HepG2 (cell line): ENCODE measurements around the gene KCNQ5.

Experiments used
- CC2D1A ChIP-seq: sonication (generic); formaldehyde crosslinking; IDR thresholded peaks from 2 replicates; pipeline ENCODE4 v1.8.1; 2023; ENCODE audit warnings: mild to moderate bottlenecking, missing genetic modification reagents
- CEBPB ChIP-seq: IDR thresholded peaks from 2 replicates; pipeline ENCODE4 v1.6.1; 2011; ENCODE audit warnings: low read depth, low read length, improper control_type of control experiment, borderline replicate concordance
- EP300 ChIP-seq, 3 experiments: sonication (generic) in 1 of 3; formaldehyde crosslinking in 1 of 3; IDR thresholded peaks; 2 replicates each; pipeline versions ENCODE4 v1.5.1 to v1.6.1; 2011 to 2020; ENCODE audit warnings: low read depth in 2 of 3, low read length in 2 of 3, borderline replicate concordance in 1 of 3, improper control_type of control experiment in 1 of 3, mild to moderate bottlenecking in 1 of 3, missing genetic modification reagents in 1 of 3, moderate library complexity in 1 of 3
- EZH2 ChIP-seq: conservative IDR thresholded peaks from 2 replicates; pipeline ENCODE4 v1.6.1; 2012; ENCODE audit warnings: mild to moderate bottlenecking, low read depth, low read length, moderate library complexity
- TEAD2 ChIP-seq: sonication (generic); formaldehyde crosslinking; IDR thresholded peaks from 2 replicates; pipeline ENCODE4 v1.9.0; 2021; ENCODE audit warnings: missing genetic modification reagents
- TF ChIP-seq, protein P1 (sequence below): sonication (generic); formaldehyde crosslinking; IDR thresholded peaks from 2 replicates; pipeline ENCODE4 v1.5.0; 2020; ENCODE audit warnings: missing genetic modification reagents, mild to moderate bottlenecking, borderline replicate concordance
- TF ChIP-seq, protein P2 (sequence below): sonication (generic); formaldehyde crosslinking; IDR thresholded peaks from 2 replicates; pipeline ENCODE4 v1.5.0; 2020; ENCODE audit warnings: mild to moderate bottlenecking, missing genetic modification reagents, moderate library complexity

DNA sequence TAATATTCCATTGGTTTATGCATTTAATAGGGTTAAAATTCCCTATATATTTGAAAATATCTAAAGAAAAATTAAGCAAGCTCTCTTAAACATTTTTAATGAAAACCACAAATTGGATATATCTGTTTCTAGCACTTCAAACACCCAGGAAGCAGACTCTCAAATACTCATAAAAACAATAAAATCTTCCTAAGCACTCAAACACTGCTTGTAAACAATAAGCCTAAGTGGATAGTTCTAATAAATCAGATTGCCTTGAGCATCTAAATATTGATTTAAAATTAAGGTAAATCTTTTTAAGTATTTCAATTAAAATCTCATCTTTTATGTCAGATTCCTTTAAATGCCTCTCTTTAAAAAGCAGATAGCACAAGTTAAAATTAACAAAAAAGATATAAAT, 254.4 kb downstream of the KCNQ5 start:
- TF ChIP-seq CC2D1A (CRISPR knock-in tag) = no peak
- TF ChIP-seq CEBPB = no peak
- no peak for TF ChIP-seq EZH2
- TF ChIP-seq, protein P1, sequence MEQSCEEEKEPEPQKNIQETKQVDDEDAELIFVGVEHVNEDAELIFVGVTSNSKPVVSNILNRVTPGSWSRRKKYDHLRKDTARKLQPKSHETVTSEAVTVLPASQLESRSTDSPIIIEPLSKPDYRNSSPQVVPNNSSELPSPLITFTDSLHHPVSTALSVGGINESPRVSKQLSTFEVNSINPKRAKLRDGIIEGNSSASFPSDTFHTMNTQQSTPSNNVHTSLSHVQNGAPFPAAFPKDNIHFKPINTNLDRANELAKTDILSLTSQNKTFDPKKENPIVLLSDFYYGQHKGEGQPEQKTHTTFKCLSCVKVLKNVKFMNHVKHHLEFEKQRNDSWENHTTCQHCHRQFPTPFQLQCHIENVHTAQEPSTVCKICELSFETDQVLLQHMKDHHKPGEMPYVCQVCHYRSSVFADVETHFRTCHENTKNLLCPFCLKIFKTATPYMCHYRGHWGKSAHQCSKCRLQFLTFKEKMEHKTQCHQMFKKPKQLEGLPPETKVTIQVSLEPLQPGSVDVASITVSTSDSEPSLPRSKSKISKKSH = no peak
- TF ChIP-seq, protein P2, sequence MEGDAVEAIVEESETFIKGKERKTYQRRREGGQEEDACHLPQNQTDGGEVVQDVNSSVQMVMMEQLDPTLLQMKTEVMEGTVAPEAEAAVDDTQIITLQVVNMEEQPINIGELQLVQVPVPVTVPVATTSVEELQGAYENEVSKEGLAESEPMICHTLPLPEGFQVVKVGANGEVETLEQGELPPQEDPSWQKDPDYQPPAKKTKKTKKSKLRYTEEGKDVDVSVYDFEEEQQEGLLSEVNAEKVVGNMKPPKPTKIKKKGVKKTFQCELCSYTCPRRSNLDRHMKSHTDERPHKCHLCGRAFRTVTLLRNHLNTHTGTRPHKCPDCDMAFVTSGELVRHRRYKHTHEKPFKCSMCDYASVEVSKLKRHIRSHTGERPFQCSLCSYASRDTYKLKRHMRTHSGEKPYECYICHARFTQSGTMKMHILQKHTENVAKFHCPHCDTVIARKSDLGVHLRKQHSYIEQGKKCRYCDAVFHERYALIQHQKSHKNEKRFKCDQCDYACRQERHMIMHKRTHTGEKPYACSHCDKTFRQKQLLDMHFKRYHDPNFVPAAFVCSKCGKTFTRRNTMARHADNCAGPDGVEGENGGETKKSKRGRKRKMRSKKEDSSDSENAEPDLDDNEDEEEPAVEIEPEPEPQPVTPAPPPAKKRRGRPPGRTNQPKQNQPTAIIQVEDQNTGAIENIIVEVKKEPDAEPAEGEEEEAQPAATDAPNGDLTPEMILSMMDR = no peak
- TF ChIP-seq TEAD2 = no peak
- TF ChIP-seq EP300 (IDR thresholded peaks at IDR 0.05; ENCODE audit: low read depth in 2 of 2, low read length in 2 of 2) = no peak
- TF ChIP-seq EP300 (CRISPR knock-in tag; IDR thresholded peaks at IDR 0.05; ENCODE audit: borderline replicate concordance) = no peak
